Endothelial cell of umbilical vein (primary cell): ENCODE data around the gene LPP. TPM values are rescaled to one million over a fixed set of nuclear protein-coding genes. Genes with fewer than 3 reads are reported as not detected.

ENCODE experiments used
- BruUV-seq: library from RNA; stranded (reverse); fragments of 400-500 nt; replicated peaks from 2 replicates; lab custom pipeline; 2021; lab: Mats Ljungman, UMichigan
- CTCF ChIA-PET: fragments of 300-600, 350-600 bp; sonication (Branson Sonifier 250); formaldehyde crosslinking; loops from one replicate; lab custom pipeline; 2021; ENCODE audit warnings: antibody characterized with exemption, inconsistent platforms; lab: Charles Lee
- POLR2A ChIA-PET: fragments of 300-600, 350-600 bp; sonication (Branson Sonifier 250); formaldehyde crosslinking; loops from one replicate; lab custom pipeline; 2021; ENCODE audit warnings: antibody characterized with exemption, inconsistent platforms; lab: Charles Lee
- DNase-seq: peaks from one replicate; pipeline ENCODE4 v3.0.0-alpha.2; 2011; ENCODE audit warnings: low read depth, low spot score
- FAIRE-seq: peaks from 2 replicates; lab custom pipeline; 2011; peaks lifted over from hg19 to GRCh38; lab: Jason Lieb, UNC
- H2AFZ ChIP-seq: 2 replicates; pipeline ENCODE4 v1.6.0; 2012; ENCODE audit warnings: low read depth, low read length, control low read depth, inconsistent platforms
- H3K27ac ChIP-seq: 2 replicates; pipeline ENCODE4 v1.5.1; 2011; ENCODE audit warnings: low read depth, mild to moderate bottlenecking, control low read depth, low read length, moderate library complexity; ENCODE audit not compliant: insufficient read depth
- H3K27me3 ChIP-seq, 2 experiments: 2 replicates each; pipeline versions ENCODE4 v1.6.0 to v1.6.1; 2011; ENCODE audit warnings: low read length in 2 of 2, mixed read lengths in 1 of 2; ENCODE audit not compliant: control insufficient read depth in 2 of 2, insufficient read depth in 2 of 2
- H3K36me3 ChIP-seq, 2 experiments: 2 replicates in 1 of 2; 3 replicates in 1 of 2; pipeline ENCODE4 v1.5.1; 2011; ENCODE audit warnings: low read length in 2 of 2, mild to moderate bottlenecking in 1 of 2, moderate library complexity in 1 of 2; ENCODE audit not compliant: control insufficient read depth in 2 of 2, insufficient read depth in 2 of 2; ENCODE audit errors: extremely low read depth in 1 of 2
- H3K4me1 ChIP-seq: 3 replicates; pipeline ENCODE4 v1.5.1; 2011; ENCODE audit warnings: mild to moderate bottlenecking, low read length; ENCODE audit not compliant: control insufficient read depth, insufficient read depth; ENCODE audit errors: extremely low read depth
- H3K4me2 ChIP-seq: 2 replicates; pipeline ENCODE4 v1.6.1; 2011; ENCODE audit warnings: low read length, control low read depth, mixed read lengths; ENCODE audit not compliant: insufficient read depth
- H3K4me3 ChIP-seq, 3 experiments: fragments of 200-600 bp in 1 of 3; sonication (generic), shearing (Covaris generic) in 1 of 3; replicated peaks in 1 of 3; 2 replicates each; pipeline ENCODE4 v1.5.1; 2011 to 2016; ENCODE audit warnings: control low read depth in 3 of 3, low read length in 3 of 3, mild to moderate bottlenecking in 2 of 3, inconsistent platforms in 1 of 3, low read depth in 1 of 3, moderate library complexity in 1 of 3; ENCODE audit not compliant: insufficient read depth in 1 of 3
- H3K79me2 ChIP-seq: 2 replicates; pipeline ENCODE4 v1.6.0; 2012; ENCODE audit warnings: low read length, inconsistent platforms; ENCODE audit not compliant: control insufficient read depth, insufficient read depth
- H3K9ac ChIP-seq: replicated peaks from 2 replicates; pipeline ENCODE3; 2011; ENCODE audit warnings: low read length, control low read depth; ENCODE audit not compliant: insufficient read depth; ENCODE audit errors: extremely low read depth
- H3K9me1 ChIP-seq: replicated peaks from 3 replicates; pipeline ENCODE4 v1.6.0; 2011; ENCODE audit warnings: mild to moderate bottlenecking, low read length; ENCODE audit not compliant: control insufficient read depth, insufficient read depth; ENCODE audit errors: extremely low read depth
- H3K9me3 ChIP-seq: replicated peaks from 2 replicates; pipeline ENCODE4 v1.5.1; 2012; ENCODE audit warnings: low read length, inconsistent platforms; ENCODE audit not compliant: control insufficient read depth, insufficient read depth
- H4K20me1 ChIP-seq: replicated peaks from 2 replicates; pipeline ENCODE3; 2011; ENCODE audit warnings: mild to moderate bottlenecking, low read length; ENCODE audit not compliant: control insufficient read depth, insufficient read depth; ENCODE audit errors: extremely low read depth
- EZH2 ChIP-seq: IDR thresholded peaks from 2 replicates; pipeline ENCODE4 v1.6.1; 2012; ENCODE audit warnings: borderline replicate concordance, low read depth, mild to moderate bottlenecking, moderate library complexity, low read length, inconsistent platforms; ENCODE audit not compliant: severe bottlenecking
- FOS ChIP-seq: IDR thresholded peaks from 2 replicates; pipeline ENCODE4 v1.6.1; 2011; ENCODE audit warnings: mild to moderate bottlenecking, low read length, moderate library complexity, borderline replicate concordance; ENCODE audit not compliant: insufficient read depth
- JUN ChIP-seq: IDR thresholded peaks from 2 replicates; pipeline ENCODE4 v1.6.1; 2011; ENCODE audit warnings: borderline replicate concordance, low read depth; ENCODE audit not compliant: insufficient read length, insufficient read depth
- MYC ChIP-seq: IDR thresholded peaks from one replicate; pipeline ENCODE4 v1.6.1; 2011; ENCODE audit warnings: mild to moderate bottlenecking, low read depth, low read length
- POLR2A ChIP-seq: IDR thresholded peaks from 2 replicates; pipeline ENCODE4 v1.6.1; 2012; ENCODE audit warnings: low read depth, mild to moderate bottlenecking, control low read depth, low read length
- dilution Hi-C: fragments of 300-500 bp; cut with MboI; formaldehyde crosslinking; loops from one replicate; pipeline ENCODE4 v1.15.0; 2019; ENCODE audit warnings: low sequenced_read_pairs; ENCODE audit not compliant: extremely low pct_ligation_motif_present
- intact Hi-C: fragments of 100-400 bp; cut with micrococcal nuclease; formaldehyde crosslinking; loops from one replicate; pipeline ENCODE4 v1.10.0; 2022
- polyA plus RNA-seq, 4 experiments: library from polyadenylated mRNA; depleted of rRNA in 3 of 4; stranded (reverse) in 3 of 4; unstranded in 1 of 4; fragments of >200 nt; gene quantifications; 2 replicates each; pipeline versions ENCODE4 v1.2.1 to v1.2.3, GENCODE V29; 2011 to 2012; ENCODE audit warnings: missing spikeins in 1 of 4
- total RNA-seq: library from RNA; stranded (reverse); gene quantifications from 2 replicates; pipeline ENCODE4 v1.2.3, GENCODE V29; 2021
- TF ChIP-seq, protein P1 (sequence below), 2 donors: IDR thresholded peaks; 1 replicate in 1 of 2; 2 replicates in 1 of 2; pipeline ENCODE4 v1.5.1; 2011; ENCODE audit warnings: low read length in 2 of 2, mild to moderate bottlenecking in 2 of 2, moderate library complexity in 2 of 2, control low read depth in 1 of 2, inconsistent platforms in 1 of 2, low read depth in 1 of 2; ENCODE audit not compliant: insufficient read depth in 1 of 2; ENCODE audit errors: extremely low read depth in 1 of 2
- TF ChIP-seq, protein P2 (sequence below): IDR thresholded peaks from 2 replicates; pipeline ENCODE4 v1.6.1; 2011; ENCODE audit not compliant: insufficient read depth, insufficient read length

LPP gene
- total and polyA plus RNA-seq, 2 donors (not counting 3 experiments of a cell fraction or from before 2014, with no cell fraction given): 16.9 to 153 TPM

DNA sequence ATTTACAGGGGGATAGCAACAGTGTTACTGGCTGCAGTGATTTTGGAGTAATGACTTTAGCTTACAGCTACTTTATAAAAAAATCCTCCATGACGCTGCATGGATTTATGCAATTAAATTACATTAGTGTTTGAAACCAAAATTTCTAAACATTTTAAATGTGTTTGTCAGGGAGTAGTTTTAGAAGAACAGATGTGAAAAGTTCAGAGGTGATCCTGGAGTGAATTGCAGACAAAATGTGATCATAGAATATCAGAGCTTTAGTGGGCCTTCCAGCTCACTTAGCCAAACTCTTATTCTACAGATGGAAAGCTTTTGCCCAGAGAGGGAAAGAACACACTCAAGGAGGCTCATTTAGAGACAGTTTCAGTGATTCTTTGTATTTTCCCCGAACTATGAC is 376.3 kb downstream of the LPP start:
- H3K79me2 ChIP-seq: peaks cover 3% of the 10 kb centered on the region
- FAIRE-seq: no peak
- dilution Hi-C loops: no loop called here

More for the DNA sequence above, 376.3 kb downstream of the LPP start:
- H3K4me3 ChIP-seq: no peak overlapping the region
- no peaks in the 10 kb centered on the region for H4K20me1 ChIP-seq
- H3K36me3 ChIP-seq: peaks cover 0 to 3% of the 10 kb centered on the region in 2 experiments
- no peak for TF ChIP-seq FOS
- TF ChIP-seq JUN: no peak
- no peak for TF ChIP-seq MYC
- TF ChIP-seq, protein P1, sequence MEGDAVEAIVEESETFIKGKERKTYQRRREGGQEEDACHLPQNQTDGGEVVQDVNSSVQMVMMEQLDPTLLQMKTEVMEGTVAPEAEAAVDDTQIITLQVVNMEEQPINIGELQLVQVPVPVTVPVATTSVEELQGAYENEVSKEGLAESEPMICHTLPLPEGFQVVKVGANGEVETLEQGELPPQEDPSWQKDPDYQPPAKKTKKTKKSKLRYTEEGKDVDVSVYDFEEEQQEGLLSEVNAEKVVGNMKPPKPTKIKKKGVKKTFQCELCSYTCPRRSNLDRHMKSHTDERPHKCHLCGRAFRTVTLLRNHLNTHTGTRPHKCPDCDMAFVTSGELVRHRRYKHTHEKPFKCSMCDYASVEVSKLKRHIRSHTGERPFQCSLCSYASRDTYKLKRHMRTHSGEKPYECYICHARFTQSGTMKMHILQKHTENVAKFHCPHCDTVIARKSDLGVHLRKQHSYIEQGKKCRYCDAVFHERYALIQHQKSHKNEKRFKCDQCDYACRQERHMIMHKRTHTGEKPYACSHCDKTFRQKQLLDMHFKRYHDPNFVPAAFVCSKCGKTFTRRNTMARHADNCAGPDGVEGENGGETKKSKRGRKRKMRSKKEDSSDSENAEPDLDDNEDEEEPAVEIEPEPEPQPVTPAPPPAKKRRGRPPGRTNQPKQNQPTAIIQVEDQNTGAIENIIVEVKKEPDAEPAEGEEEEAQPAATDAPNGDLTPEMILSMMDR (IDR thresholded peaks at IDR 0.05; ENCODE audit: extremely low read depth in 1 of 2, insufficient read depth in 1 of 2, low read depth in 1 of 2, low read length in 2 of 2): no peak
- TF ChIP-seq, protein P2, sequence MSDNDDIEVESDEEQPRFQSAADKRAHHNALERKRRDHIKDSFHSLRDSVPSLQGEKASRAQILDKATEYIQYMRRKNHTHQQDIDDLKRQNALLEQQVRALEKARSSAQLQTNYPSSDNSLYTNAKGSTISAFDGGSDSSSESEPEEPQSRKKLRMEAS: no peak
- no peak for TF ChIP-seq POLR2A
- TF ChIP-seq EZH2: no peak
- H2AFZ ChIP-seq: no peak overlapping the region
- H3K9ac ChIP-seq: no peak overlapping the region
- DNase-seq: no peak
- no peaks in the 10 kb centered on the region for H3K9me1 ChIP-seq
- H3K27ac ChIP-seq: peak overlapping the region; percentile 85
- H3K9me3 ChIP-seq: no peaks in the 10 kb centered on the region
- no TSS peak for BruUV-seq
- intact Hi-C loops: loop anchor here (2.0 to 5.0 kb wide), 5 partner anchors 61 to 421 kb away; no protein-coding TSS in a partner anchor
- CTCF ChIA-PET: interaction anchor here (1.1 to 2.2 kb wide), 11 partner anchors 10 to 790 kb away, joined by 3 to 12 read pairs (median 5); no protein-coding TSS in a partner anchor
- POLR2A ChIA-PET: interaction anchor here (1.5 kb wide), 1 partner anchor 17 kb away, joined by 3 read pairs; no protein-coding TSS in a partner anchor
- H3K27me3 ChIP-seq: no peaks in the 10 kb centered on the region
- no peak overlapping the region for H3K4me2 ChIP-seq
- H3K4me1 ChIP-seq: peaks cover 37% of the 10 kb centered on the region
